GM12878 (cell line): ENCODE data around the gene NDUFV2.

Experiments
- ATF3 ChIP-seq: IDR thresholded peaks from 2 replicates; pipeline ENCODE4 v1.6.1; 2011; ENCODE audit warnings: low read depth, mild to moderate bottlenecking, low read length, moderate library complexity, borderline replicate concordance; ENCODE audit errors: extremely low read depth
- POLR2A ChIP-seq: IDR thresholded peaks from 2 replicates; pipeline ENCODE4 v1.6.1; 2011; ENCODE audit warnings: low read depth, mild to moderate bottlenecking, low read length
- ZNF274 ChIP-seq: IDR thresholded peaks from one replicate; pipeline ENCODE4 v1.8.0; 2011; ENCODE audit not compliant: insufficient read length, insufficient read depth

GRCh38 chr18:9124824-9125223, 22.3 kb downstream of the NDUFV2 start:
- TF ChIP-seq ZNF274 (no peak), POLR2A (no peak), ATF3 (no peak)
